ENCODE results near the gene TRAF6.
A peak's percentile ranks its signal among the peaks of the same experiment; 100 is the strongest.
"Not testable (repeated sequence)": the region's sequence is repeated elsewhere in the genome, so short reads cannot be mapped to it uniquely, and the experiment has no call there.

Gene TRAF6

DNA sequence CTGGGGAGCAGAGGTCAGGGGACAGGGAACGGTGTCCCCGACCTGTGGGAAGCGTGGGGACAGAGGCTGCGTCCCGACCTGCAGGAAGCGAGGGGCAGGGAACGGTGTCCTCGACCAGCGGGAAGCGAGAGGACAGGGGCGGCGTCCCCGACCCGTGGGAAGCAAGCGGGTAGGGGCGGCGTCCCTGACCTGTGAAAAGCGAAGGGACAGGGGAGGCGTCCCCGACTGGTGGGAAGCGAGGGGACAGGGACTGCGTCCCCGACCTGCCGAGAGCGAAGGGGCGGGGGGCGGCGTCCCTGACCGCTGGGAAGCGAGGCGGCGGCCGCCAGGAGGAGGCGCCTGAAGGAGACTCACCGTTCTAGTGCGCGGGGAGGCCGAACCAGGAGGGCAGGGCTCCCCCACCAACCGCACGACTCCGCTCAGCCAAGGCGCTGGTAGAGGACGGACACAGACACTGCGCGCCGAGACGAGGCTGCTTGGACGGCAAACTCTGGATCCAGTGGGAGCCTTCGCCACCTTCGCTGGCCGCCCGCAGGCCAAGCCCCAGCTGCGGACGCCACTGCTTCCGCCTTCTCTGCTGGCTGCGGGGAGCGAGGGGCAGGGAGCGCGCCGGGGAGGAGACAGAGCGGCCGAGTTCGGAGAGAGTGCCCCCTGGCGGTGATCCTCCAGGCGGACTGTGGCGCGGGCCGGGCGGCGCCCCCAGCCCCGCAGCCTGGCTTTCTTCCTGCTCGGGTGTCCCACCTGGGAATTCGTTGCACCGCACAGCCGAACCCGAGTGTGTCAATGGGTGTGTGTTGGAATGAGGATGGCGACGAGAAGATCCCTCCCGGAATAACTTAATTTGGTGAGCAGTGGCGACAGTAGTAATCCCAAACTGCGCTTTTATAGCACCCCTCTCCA, at the start of gene TRAF6:
Gene TRAF6, minus strand, starts transcription at position 579 of the 900 bp plus-strand sequence. CDS start 8,757 bp downstream, outside the sequence.
- DNase-seq (ENCODE audit: low spot score): peak; percentile 81

DNA sequence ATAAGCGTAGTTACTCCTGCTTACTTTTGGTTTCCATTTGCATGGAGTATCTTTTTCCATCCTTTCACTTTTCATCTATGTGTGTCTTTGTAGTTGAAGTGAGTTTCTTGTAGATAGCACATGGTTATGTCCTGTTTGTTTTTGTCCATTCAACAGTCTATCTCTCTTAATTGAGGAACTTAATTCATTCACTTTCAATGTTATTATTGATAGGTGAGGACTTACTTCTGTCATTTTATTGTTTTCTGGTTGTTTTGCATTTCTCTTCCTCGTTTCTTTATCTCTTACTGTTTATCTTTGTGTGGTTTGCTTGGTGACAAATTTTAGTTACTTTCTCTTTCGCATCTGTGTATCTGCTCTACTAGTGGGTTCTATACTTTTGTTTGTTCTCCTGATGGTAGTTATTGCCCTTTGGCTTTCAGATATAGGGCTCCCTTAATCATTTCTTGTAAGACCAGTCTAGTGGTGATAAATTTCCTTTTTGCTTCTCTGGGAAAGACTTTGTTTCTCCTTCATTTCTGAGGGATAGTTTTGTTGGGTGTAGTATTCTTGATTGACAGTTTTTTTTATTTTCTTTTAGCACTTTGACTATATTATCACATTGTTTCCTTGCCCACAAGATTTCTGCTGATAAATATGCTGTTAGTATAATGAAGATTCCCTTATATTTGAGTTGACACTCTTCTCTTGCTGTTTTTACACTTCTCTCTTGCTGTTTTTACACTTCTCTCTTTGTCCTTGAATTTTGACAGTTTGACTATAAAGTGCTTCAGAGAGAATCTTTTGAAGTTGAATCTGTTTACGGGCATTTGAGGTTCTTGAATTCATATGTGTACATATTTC, 48.7 kb upstream of the TRAF6 start:
- DNase-seq (ENCODE audit: low spot score): no peak

DNA sequence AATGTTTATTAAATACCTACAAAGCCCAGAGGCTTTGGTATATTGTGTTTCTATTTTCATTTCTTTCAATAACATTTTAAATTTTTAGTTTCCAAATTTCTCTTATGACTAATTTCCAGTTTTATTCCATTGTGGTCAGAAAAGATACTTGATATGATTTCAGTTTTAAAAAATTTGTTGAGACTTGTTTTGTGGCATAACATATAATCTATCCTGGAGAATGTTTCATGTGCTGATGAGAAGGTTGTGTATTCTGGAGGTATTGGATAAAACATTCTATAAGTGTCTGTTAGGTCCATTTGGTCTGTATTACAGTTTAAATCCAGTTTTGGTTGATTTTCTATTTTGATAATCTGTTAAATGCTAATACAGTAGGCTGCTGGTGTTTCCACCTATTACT, 47.9 kb upstream of the TRAF6 start:
- DNase-seq (ENCODE audit: low spot score): no peak

- not testable (repeated sequence) for DNase-seq (ENCODE audit: low spot score)
Measured at GRCh38 chr11:36557390-36557789, 47.3 kb upstream of the TRAF6 start.

- no peak for DNase-seq (ENCODE audit: low spot score)
Measured at GRCh38 chr11:36550385-36551115, 40.5 kb upstream of the TRAF6 start.

DNA sequence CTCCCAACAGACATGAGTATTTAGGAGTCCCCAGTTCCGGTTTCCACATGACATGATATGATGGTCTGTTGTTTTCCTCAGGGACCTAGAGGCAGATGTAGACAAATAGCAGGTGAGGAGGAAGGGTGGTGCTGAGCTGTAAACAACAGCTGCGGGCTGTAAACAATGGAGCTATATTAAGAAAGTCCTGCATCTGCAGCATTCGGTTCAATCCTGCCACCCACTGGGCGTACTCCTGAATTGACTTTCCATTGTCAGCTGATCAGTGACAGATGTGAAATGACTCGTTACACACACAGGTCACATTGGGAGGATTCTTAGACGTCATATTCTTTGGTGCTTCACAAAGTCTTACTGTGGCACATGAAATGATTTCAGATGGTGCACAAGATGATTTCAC, 30.9 kb upstream of the TRAF6 start:
- DNase-seq (ENCODE audit: low spot score): peak; percentile 82

- no peak for DNase-seq (ENCODE audit: low spot score)
Measured at GRCh38 chr11:36534276-36534840, 24.3 kb upstream of the TRAF6 start.

DNA sequence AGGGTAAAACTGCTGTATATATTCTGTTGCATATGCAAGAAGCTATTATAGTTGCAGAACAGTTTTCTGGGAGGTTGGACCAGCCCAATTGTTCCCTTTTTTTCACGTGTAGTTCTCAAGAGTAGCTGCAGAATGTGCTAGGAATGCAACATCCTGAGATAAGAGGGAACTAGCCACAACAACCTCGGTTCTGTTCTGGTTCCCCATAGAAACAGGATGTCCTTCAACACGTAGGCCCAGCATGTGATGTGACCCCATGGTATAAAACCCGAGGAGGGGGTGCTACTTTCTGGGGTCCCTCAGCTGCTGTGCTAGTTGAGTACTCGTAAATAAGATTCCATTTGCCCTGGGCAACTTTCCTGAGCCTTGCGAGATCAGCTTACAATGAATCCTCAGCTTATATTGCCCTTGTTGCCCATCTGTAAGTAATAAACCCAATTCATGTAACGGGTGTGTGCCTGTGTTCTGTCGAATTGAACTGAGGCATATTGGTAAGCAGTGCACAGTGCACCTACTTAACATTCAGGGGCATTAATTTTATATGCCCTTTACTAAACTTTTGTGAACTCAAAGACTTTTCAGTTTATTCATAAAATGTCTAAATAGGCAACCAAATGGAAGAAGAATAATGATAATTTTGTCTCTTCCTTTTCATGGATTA, 23.0 kb upstream of the TRAF6 start:
- DNase-seq (ENCODE audit: low spot score): no peak

DNA sequence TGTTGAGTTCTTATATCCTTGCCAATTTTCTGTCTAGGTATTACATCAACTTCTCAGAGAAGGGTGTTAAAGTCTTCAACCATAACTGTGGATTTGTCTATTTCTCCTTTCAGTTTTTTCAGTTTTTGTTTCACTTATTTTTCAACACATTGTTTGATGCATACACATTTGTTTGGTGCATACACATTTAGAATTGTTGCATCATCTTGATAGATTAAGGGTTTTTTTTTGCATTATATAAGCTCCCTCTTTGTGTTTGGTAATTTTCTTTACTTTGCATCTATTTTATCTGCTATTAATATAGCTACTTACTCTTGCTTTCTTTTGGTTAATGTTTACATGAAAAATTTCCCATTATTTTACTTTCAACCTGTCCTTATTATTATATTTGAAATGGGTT, 20.8 kb upstream of the TRAF6 start:
- no peak for DNase-seq (ENCODE audit: low spot score)

DNA sequence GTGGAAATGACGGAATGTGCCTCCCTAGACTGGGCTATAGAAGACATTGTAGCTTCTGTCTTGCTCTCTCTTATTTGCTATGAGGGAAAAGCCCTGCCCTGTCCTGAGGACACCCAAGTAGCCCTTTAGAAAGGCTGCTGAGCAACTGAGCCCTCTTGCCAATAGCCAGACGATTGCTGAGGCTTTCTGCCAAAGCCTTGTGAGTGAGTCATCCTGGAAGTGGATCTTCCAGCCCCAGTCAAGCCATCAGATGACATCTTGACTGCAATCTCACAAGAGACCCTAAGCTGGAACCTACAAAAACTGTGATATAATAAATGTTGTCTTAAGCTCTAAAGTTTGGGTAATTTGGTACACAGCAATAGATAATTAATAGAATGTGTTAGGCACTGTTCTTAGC, 3.9 kb upstream of the TRAF6 start:
- no peak for DNase-seq (ENCODE audit: low spot score)

DNA sequence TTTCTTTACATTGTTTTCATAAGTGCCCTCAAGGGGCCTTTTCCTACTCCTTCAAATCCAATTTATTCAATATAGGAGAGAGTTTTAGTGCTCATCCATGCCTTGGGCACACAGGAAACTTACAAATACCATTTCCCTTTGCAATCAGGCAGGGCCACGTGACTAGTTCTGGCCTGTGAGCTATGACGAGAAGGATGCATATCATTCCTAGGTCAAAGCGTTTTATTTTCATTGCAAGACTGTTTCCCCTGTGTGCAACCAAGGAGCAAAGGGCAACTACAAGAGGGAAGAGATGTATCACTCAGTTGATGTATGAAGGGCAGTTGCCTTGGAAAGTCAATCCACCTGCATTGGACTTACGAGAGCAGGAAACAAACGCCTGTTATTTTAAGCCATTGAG, 1.9 kb upstream of the TRAF6 start:
- DNase-seq (ENCODE audit: low spot score): peak; percentile 64

DNA sequence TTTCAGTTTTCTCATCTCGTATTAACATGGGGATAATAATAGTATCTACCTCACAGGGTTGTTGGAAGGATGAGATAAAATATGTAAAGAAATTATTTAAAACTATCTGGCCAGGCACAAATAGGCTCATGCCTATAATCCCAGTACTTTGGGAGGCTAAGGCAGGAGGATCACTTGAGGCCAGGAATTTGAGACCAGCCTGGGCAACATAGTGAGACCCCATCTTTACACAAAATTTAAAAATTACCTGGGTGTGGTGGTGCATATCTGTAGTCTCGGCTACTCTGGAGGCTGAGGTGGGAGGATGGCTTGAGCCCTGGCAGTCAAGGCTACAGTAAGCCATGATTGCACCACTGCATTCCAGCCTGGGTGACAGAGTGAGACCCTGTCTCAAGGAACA, 990 bp upstream of the TRAF6 start:
- not testable (repeated sequence) for DNase-seq (ENCODE audit: low spot score)

DNA sequence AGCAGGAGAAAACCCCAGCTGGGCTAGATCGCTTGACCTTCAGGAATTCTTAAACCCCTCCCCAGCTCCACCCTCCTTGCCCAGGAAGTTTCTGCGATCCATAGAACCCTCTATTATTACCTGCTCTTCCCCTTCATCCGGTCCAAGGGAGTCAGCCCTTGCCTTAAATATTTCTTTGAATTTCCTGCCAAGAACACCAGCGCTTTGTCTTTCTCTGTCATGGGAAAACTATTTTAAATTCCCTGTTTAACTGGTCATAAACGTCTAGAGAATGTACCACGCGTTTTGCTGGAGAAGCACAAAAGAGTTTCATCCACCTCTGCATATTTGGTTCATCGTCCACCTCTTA, 496 bp upstream of the TRAF6 start:
- peak; percentile 60 for DNase-seq (ENCODE audit: low spot score)

DNA sequence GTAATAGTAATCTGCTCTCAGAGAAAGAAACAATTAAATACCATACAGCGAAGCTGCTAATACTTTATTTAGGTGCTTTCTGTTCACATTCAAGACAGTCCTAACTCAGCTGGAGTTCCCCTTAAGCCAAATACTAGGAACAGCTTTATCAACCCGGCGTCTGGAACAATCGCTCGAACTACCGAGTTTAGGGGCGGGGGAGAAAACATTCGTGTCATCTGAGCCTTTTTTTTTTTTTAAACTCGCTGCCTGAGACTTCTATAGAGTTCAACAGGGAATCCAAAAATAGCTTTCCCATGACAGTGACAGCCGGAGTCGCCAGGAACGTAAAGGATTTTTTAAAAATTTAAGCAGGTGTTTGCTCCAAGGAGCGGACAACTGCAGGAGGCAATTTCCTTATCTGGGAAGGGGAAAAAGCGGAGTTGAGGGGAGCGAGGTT, 852 bp downstream of the TRAF6 start:
- DNase-seq (ENCODE audit: low spot score): no peak

GRCh38 chr11:36508743-36509142, 1.3 kb downstream of the TRAF6 start:
- no peak for DNase-seq (ENCODE audit: low spot score)

DNA sequence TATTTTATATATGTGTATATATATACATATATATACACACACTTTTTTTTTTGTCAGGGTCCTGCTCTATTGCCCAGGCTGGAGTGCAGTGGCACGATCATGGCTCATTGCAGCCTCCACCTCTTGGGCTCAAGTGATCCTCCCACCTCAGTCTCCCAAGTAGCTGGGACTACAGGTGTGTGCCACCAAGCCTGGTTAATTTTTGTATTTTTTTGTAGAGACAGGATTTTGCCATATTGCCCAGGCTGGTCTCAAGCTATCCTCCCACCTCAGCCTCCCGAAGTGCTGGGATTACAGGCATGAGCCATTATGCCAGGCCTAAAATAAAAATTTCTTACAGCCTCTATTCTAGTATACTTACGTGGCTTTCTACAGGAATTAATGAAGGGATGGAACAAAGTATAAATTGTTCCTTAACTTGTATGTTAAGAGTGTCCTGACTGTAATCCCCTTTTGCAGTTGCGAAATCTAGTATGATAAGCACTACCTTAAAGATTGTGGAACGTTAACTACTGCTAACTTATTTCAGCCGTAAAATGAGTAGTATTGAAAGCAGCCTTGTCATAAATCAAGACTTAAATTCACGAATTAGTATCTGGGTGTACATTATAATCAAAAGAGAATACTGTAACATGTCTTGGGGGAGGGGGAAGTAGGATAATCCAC, 2.1 kb downstream of the TRAF6 start:
- DNase-seq (ENCODE audit: low spot score): no peak

DNA sequence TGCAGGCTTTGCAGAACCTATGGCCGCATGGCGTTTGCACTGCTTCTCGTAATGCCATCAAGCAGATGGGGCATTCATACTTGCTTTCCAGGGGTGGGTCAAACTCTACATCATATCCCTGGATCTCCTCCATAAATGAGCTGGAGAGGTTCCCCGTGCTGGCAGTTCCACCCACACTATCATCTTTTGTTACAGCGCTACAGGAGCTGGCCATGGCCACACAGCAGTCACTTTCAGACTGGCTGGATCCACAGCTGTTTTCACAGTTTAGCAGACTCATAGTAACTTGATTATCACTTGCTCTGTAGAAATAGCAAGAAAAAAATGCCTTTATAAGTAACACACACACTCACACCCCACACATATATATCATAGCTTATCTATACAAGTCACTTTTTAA, 8.8 kb downstream of the TRAF6 start:
- no peak for DNase-seq (ENCODE audit: low spot score)

DNA sequence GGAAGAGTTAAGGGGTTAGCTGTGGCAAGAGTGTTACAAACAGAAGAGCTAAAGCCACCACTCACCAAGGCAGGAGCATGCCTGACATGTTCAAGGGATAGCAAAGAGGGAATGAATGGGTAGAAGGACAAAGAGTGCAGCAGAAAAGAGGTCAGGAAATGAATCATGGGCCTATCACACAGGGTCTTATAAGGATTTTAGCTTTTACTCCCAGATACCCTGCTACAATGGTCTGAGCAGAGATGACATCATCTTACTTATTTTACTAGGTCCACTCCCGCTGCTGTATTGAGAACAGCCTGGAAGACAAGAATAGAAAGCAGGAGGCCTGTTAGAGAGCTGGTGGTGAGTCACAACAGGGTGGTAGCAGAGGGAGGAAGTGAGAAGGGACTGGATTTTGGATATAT, 9.8 kb downstream of the TRAF6 start:
- DNase-seq (ENCODE audit: low spot score): peak; percentile 89

GRCh38 chr11:36499315-36499714, 10.8 kb downstream of the TRAF6 start:
- no peak for DNase-seq (ENCODE audit: low spot score)

GRCh38 chr11:36498721-36499120, 11.4 kb downstream of the TRAF6 start:
- no peak for DNase-seq (ENCODE audit: low spot score)

DNA sequence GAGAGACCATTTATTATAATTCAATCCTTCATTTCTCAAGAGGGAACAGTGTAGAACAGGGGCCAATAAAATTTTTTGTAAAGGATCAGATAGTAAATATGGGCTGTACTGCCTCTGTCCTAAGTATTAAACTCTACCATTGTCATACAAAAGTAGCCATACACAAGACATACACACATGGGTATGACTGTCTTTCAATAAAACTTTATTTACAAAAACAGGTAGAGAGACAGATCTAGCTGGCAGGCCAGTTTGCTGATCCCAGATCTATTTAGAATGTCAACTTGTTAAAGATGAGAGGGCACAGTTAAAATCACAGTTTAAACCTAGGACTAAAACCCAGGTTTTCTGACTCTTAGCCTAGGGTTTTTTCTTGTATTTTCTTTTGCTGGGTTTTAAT, 16.7 kb downstream of the TRAF6 start:
- DNase-seq (ENCODE audit: low spot score): no peak
